Activated CD8-positive, alpha-beta T cell treated with anti-CD3 and anti-CD28 coated beads for 36 hours (primary cell): Measurements from ENCODE around the gene CYP8B1. TPM values are rescaled to one million over a fixed set of nuclear protein-coding genes. Genes with fewer than 3 reads are reported as not detected.
A peak's percentile ranks its signal among the peaks of the same experiment; 100 is the strongest.

Source experiments
- ATAC-seq: fragments of 200-7000 bp; cut with Tn5 transposase; one replicate; pipeline ENCODE4 v1.10.0; 2021; ENCODE audit warnings: mild to moderate bottlenecking, moderate library complexity
- CTCF ChIA-PET: fragments of 350-600 bp; sonication (Branson Sonifier 250); formaldehyde crosslinking; loops from one replicate; lab custom pipeline; 2021; ENCODE audit warnings: antibody characterized with exemption; lab: Charles Lee
- POLR2A ChIA-PET: fragments of 350-600 bp; sonication (Branson Sonifier 250); formaldehyde crosslinking; loops from one replicate; lab custom pipeline; 2021; ENCODE audit warnings: antibody characterized with exemption; lab: Charles Lee
- DNase-seq: peaks from one replicate; pipeline ENCODE4 v3.0.0-alpha.2; 2020
- H3K27ac Mint-ChIP-seq: one replicate; pipeline ENCODE4 v1.8.0; 2021; ENCODE audit warnings: mild to moderate bottlenecking, mixed read lengths
- H3K27me3 Mint-ChIP-seq: one replicate; pipeline ENCODE4 v1.8.0; 2021; ENCODE audit warnings: mixed read lengths
- H3K36me3 Mint-ChIP-seq: one replicate; pipeline ENCODE4 v1.8.0; 2021; ENCODE audit warnings: low read depth, mixed read lengths
- H3K4me1 Mint-ChIP-seq: one replicate; pipeline ENCODE4 v1.8.0; 2021; ENCODE audit warnings: low read depth, mixed read lengths
- H3K4me3 Mint-ChIP-seq: one replicate; pipeline ENCODE4 v1.8.0; 2021; ENCODE audit warnings: mild to moderate bottlenecking, moderate library complexity, mixed read lengths
- H3K9me3 Mint-ChIP-seq: one replicate; pipeline ENCODE4 v1.8.0; 2021; ENCODE audit warnings: mixed read lengths
- intact Hi-C: fragments of 100-400 bp; cut with micrococcal nuclease; formaldehyde crosslinking; loops from one replicate; pipeline ENCODE4 v1.10.0; 2022
- total RNA-seq, 2 experiments: library from RNA; stranded (reverse); gene quantifications; one replicate each; pipeline ENCODE4 v1.2.3, GENCODE V29; 2021
- TF ChIP-seq, protein P1 (sequence below): fragments of 200-600 bp; IDR thresholded peaks from one replicate; pipeline ENCODE4 v1.8.0; 2022; ENCODE audit warnings: antibody characterized with exemption, mild to moderate bottlenecking

CYP8B1 gene
- total RNA-seq, 2 experiments from 2014 or later = not detected

DNA sequence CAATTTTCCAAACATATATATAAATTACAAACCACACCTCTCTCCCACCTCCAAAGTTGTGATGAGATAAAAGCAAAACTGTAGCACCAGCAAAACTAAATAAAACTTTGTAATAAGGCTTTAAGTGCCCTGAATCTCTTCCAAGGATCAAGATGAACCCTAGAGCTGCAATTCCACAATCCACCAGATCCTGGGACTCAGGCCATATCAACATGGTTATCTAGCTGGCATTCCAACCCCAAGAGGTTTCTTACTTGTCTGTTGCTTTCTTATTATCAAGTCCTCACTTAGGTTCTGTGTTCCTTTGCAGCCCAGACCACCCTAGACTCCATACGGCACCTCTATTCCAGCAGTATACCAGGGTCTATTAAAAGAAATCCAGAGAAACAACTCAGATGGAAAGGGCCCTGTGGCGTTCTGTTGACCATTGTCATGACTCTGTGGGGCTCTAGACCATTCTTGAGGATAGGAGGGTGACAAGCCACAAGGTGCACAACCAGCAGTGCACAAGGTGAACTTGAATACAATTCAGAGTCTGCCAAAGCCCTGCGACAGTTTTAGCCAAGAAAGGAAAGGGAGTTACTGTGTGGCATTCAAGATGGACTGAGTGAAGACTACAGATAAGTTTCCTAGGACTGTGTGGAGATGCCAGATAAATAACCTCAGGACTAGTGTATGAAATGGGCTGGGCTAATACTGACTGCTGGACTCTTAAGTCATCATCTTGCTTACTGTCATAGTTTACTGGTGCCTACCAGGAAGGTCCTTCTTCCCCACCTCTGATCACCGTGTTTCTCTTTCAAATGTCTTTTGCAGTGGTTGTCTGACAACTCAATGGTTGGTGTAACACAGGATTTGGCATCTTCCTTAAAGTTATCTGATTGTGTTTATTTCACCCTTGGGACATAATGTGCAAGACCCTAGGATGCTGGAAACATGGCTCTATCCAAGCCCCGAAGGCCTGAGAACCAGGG lies 39.2 kb downstream of the CYP8B1 start:
- H3K27ac Mint-ChIP-seq = no peak overlapping the region
- no peaks in the 10 kb centered on the region for H3K9me3 Mint-ChIP-seq
- ATAC-seq = no peak
- POLR2A ChIA-PET = interaction anchor here (0.6 kb wide), 1 partner anchor 12 kb away, joined by 5 read pairs; no protein-coding TSS in a partner anchor
- intact Hi-C loops = no loop called here
- CTCF ChIA-PET = no interaction called here
- no peaks in the 10 kb centered on the region for H3K36me3 Mint-ChIP-seq
- peaks cover 2% of the 10 kb centered on the region for H3K4me1 Mint-ChIP-seq
- H3K4me3 Mint-ChIP-seq = no peak overlapping the region
- no peak for DNase-seq
- no peaks in the 10 kb centered on the region for H3K27me3 Mint-ChIP-seq
- TF ChIP-seq, protein P1, sequence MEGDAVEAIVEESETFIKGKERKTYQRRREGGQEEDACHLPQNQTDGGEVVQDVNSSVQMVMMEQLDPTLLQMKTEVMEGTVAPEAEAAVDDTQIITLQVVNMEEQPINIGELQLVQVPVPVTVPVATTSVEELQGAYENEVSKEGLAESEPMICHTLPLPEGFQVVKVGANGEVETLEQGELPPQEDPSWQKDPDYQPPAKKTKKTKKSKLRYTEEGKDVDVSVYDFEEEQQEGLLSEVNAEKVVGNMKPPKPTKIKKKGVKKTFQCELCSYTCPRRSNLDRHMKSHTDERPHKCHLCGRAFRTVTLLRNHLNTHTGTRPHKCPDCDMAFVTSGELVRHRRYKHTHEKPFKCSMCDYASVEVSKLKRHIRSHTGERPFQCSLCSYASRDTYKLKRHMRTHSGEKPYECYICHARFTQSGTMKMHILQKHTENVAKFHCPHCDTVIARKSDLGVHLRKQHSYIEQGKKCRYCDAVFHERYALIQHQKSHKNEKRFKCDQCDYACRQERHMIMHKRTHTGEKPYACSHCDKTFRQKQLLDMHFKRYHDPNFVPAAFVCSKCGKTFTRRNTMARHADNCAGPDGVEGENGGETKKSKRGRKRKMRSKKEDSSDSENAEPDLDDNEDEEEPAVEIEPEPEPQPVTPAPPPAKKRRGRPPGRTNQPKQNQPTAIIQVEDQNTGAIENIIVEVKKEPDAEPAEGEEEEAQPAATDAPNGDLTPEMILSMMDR = no peak

DNA sequence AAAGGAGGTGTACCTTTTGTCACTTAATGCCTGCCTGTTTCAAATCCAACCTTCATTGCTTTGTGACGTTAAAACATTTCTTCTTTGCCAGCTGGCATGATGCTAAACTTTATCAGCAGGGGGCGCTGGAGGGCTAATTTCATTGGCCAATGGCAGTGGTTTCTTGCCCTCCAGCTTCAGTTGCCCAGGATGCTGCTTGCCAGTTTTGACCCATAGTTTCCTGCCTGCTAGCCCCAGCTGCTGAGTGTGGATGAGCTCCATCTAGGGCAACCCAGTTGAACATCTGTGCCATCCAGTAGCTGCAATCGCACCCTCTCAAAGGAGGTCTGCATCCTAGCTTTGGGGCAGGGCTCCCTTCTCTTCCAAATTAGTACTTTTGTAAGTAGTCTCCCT lies 44.4 kb downstream of the CYP8B1 start:
- intact Hi-C loops = loop anchor here (2.0 kb wide), 1 partner anchor 49 kb away; no protein-coding TSS in a partner anchor
- ATAC-seq (peak; percentile 90), DNase-seq (peak; percentile 91)
- H3K4me3 Mint-ChIP-seq = no peak overlapping the region
- peaks cover 4% of the 10 kb centered on the region for H3K4me1 Mint-ChIP-seq
- TF ChIP-seq, protein P1 = peak; percentile 70
- no peaks in the 10 kb centered on the region for H3K9me3 Mint-ChIP-seq
- no peaks in the 10 kb centered on the region for H3K36me3 Mint-ChIP-seq
- peaks cover 6% of the 10 kb centered on the region for H3K27me3 Mint-ChIP-seq
- ChIA-PET CTCF (interaction anchor here (0.6 to 3.2 kb wide), 20 partner anchors 8 to 107 kb away, joined by 3 to 32 read pairs (median 4); partner anchors contain the start of genes ACKR2 and HIGD1A), POLR2A (no interaction called here)
- no peak overlapping the region for H3K27ac Mint-ChIP-seq

DNA sequence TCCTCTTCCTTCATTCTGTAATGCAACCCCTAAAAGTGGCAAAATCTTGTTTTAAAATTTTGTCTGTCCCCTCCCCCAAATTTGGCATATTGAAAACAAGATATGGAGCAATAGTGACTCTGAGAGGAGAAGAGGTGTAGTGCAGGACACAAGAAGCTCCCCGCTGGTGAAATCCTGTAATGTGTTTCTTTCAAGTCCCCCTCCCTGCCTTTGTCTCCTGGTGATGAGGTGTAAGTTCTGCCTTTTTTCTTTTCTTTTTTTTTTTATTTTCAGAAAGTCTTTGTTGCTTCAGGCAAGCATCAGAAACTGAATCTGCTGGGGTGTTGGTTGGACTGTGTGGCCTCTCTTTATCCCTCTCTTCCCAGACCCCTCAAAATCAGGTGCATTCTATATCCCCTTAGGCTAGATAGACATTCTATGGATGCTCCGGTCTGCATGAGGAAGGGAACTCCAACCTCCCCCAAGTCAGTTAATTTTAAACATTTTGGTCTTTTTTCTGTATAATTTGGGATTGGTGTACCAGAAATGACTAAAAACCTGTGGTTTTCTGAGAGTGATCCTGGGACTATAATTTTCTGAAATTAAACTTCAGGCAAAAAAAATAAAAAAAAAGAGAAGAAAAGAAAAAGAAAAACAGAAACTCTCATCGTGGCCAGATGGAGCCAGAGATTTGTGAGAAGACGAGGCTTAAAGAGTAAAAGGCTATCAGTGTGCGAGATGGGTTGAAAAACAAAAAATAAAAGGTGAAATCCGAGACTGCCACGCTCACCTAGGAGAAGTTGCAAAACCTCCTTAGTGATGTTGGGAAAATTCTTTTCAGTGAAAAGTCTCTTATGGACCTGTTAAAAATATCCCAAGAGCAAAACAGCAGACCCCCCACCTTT lies 45.0 kb downstream of the CYP8B1 start:
- Mint-ChIP-seq H3K27ac (no peak overlapping the region), H3K27me3 (peaks cover 10% of the 10 kb centered on the region)
- POLR2A ChIA-PET = interaction anchor here (0.6 kb wide), 1 partner anchor 48 kb away, joined by 3 read pairs; no protein-coding TSS in a partner anchor

DNA sequence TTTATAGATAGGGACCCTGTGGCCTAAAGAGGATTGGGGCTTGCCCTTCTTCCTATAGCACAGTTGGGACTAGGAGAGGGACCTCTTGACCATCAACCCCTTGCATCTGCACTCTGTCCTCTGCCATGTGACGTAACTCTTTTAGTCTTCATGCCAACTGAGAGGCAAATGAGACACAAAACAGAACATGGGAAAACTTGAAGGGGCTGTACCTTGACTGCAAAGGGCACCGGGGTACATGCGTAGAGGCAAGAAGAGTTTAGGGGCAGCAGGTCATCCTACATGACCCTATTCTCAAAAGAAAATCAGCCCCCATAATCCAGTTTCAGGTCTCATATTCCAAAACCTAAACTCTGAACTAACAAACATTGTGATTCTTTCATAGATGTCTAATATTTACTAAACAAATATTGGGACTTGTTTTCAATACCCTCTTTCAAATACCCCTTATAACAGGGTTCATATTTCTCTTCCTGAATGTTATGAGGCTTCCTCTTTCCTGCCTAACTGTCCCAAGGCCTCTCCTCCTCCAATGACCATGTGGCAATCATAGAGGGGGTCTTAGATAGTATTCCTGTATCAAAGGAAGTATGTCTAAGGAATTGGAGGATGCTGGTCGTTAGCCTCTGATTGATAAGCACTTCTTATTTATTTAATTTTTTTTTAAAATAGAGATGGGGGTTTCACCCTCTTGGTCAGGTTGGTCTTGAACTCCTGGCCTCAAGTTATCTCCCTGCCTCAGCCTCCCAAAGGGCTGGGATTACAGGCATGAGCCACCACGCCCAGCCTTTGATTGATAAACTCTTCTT lies 45.8 kb downstream of the CYP8B1 start:
- no peak for ATAC-seq
- Mint-ChIP-seq H3K4me1 (peaks cover 4% of the 10 kb centered on the region), H3K4me3 (no peak overlapping the region), H3K27me3 (peaks cover 10% of the 10 kb centered on the region), H3K36me3 (no peaks in the 10 kb centered on the region), H3K9me3 (no peaks in the 10 kb centered on the region), H3K27ac (no peak overlapping the region)
- ChIA-PET CTCF (interaction anchor here (0.9 to 3.2 kb wide), 10 partner anchors 10 to 106 kb away, joined by 3 to 32 read pairs (median 8); partner anchors contain the start of genes ACKR2 and HIGD1A), POLR2A (interaction anchor here (0.6 kb wide), 1 partner anchor 49 kb away, joined by 3 read pairs; no protein-coding TSS in a partner anchor)
- intact Hi-C loops = loop anchor here (2.0 kb wide), 1 partner anchor 51 kb away; no protein-coding TSS in a partner anchor
- TF ChIP-seq, protein P1 = no peak
- no peak for DNase-seq

More for the DNA sequence above, 45.0 kb downstream of the CYP8B1 start:
- Mint-ChIP-seq H3K4me1 (peaks cover 4% of the 10 kb centered on the region), H3K36me3 (no peaks in the 10 kb centered on the region), H3K9me3 (no peaks in the 10 kb centered on the region), H3K4me3 (no peak overlapping the region)
- ATAC-seq = peak; percentile 48
- CTCF ChIA-PET = interaction anchor here (0.7 to 3.2 kb wide), 18 partner anchors 8 to 107 kb away, joined by 3 to 32 read pairs (median 5); partner anchors contain the start of genes ACKR2 and HIGD1A
- intact Hi-C loops = loop anchor here (2.0 kb wide), 1 partner anchor 50 kb away; no protein-coding TSS in a partner anchor
- TF ChIP-seq, protein P1 = no peak
- no peak for DNase-seq
